HepG2 (cell line): ENCODE measurements around the gene CHST6. TPM values are rescaled to one million over a fixed set of nuclear protein-coding genes. Genes with fewer than 3 reads are reported as not detected.

ENCODE experiments used
- ATF2 ChIP-seq: sonication (generic); formaldehyde crosslinking; IDR thresholded peaks from 2 replicates; pipeline ENCODE4 v1.4.0; 2020; ENCODE audit warnings: missing genetic modification reagents
- E2F5 ChIP-seq: sonication (generic); formaldehyde crosslinking; conservative IDR thresholded peaks from 2 replicates; pipeline ENCODE4 v1.4.0; 2020; ENCODE audit warnings: missing genetic modification reagents
- HBP1 ChIP-seq: IDR thresholded peaks from 2 replicates; pipeline ENCODE4 v1.6.1; 2016; ENCODE audit warnings: low read depth, control low read depth
- HINFP ChIP-seq: sonication (generic); formaldehyde crosslinking; IDR thresholded peaks from 2 replicates; pipeline ENCODE4 v1.4.0; 2020; ENCODE audit warnings: low read depth, mild to moderate bottlenecking, missing genetic modification reagents
- LCORL ChIP-seq, 2 experiments: fragments of 450-650 bp in 1 of 2; sonication (generic) in 1 of 2; formaldehyde crosslinking in 1 of 2; IDR thresholded peaks; 2 replicates each; pipeline versions ENCODE4 v1.5.0 to v1.6.1; 2017 to 2020; ENCODE audit warnings: antibody characterized with exemption in 1 of 2, missing genetic modification reagents in 1 of 2
- MXD3 ChIP-seq: IDR thresholded peaks from 2 replicates; pipeline ENCODE4 v1.6.1; 2016; ENCODE audit warnings: mild to moderate bottlenecking, missing biosample characterization, missing genetic modification reagents
- NCOR1 ChIP-seq: fragments of 200-600 bp; sonication (generic); IDR thresholded peaks from 2 replicates; pipeline ENCODE4 v1.7.0; 2017; ENCODE audit warnings: antibody characterized with exemption, low read length, borderline replicate concordance
- NR2F6 ChIP-seq, 2 experiments: IDR thresholded peaks; 2 replicates each; pipeline ENCODE4 v1.6.1; 2016; ENCODE audit warnings: antibody characterized with exemption in 1 of 2, mild to moderate bottlenecking in 1 of 2
- PAX8 ChIP-seq: sonication (generic); formaldehyde crosslinking; IDR thresholded peaks from 2 replicates; pipeline ENCODE4 v1.8.0; 2022; ENCODE audit warnings: mild to moderate bottlenecking, missing genetic modification reagents, borderline replicate concordance
- PHF21A ChIP-seq: sonication (generic); formaldehyde crosslinking; IDR thresholded peaks from 2 replicates; pipeline ENCODE4 v1.5.0; 2020; ENCODE audit warnings: mild to moderate bottlenecking, missing genetic modification reagents
- RCOR2 ChIP-seq: IDR thresholded peaks from 2 replicates; pipeline ENCODE4 v1.6.1; 2016; ENCODE audit warnings: missing biosample characterization, missing genetic modification reagents
- SAP130 ChIP-seq: IDR thresholded peaks from 2 replicates; pipeline ENCODE4 v1.6.1; 2016; ENCODE audit warnings: low read depth
- SNAI1 ChIP-seq: sonication (generic); formaldehyde crosslinking; IDR thresholded peaks from 2 replicates; pipeline ENCODE4 v1.5.0; 2020; ENCODE audit warnings: mild to moderate bottlenecking, missing genetic modification reagents, borderline replicate concordance
- THAP9 ChIP-seq: sonication (generic); formaldehyde crosslinking; IDR thresholded peaks from 2 replicates; pipeline ENCODE4; 2020; ENCODE audit warnings: missing genetic modification reagents, mild to moderate bottlenecking, borderline replicate concordance
- ZMAT5 ChIP-seq: sonication (generic); formaldehyde crosslinking; IDR thresholded peaks from 2 replicates; pipeline ENCODE4 v1.5.0; 2020; ENCODE audit warnings: mild to moderate bottlenecking, low read depth, missing genetic modification reagents, borderline replicate concordance
- ZNF24 ChIP-seq: fragments of 450-650 bp; IDR thresholded peaks from 2 replicates; pipeline ENCODE4 v1.6.1; 2017; ENCODE audit warnings: antibody characterized with exemption, mild to moderate bottlenecking
- ZNF556 ChIP-seq: sonication (generic); formaldehyde crosslinking; IDR thresholded peaks from 2 replicates; pipeline ENCODE4 v1.4.0; 2020; ENCODE audit warnings: mild to moderate bottlenecking, missing genetic modification reagents, borderline replicate concordance
- polyA plus RNA-seq, 8 experiments: library from polyadenylated mRNA; depleted of rRNA in 3 of 8; stranded (reverse) in 7 of 8; unstranded in 1 of 8; fragments of >200 nt; fragmentation: Illumina TruSeq in 4 of 8; extraction: Trizol in 4 of 8; gene quantifications; 2 replicates each; pipeline versions ENCODE4 v1.2.1 to v1.2.3, GENCODE V29; 2011 to 2016; ENCODE audit warnings: low read depth in 4 of 8, missing spikeins in 1 of 8, mixed read lengths in 1 of 8; ENCODE audit not compliant: insufficient read depth in 1 of 8
- total RNA-seq, 5 experiments: library from RNA; depleted of rRNA; stranded (reverse); fragments of >200 nt; fragmentation: Illumina TruSeq; extraction: Trizol; gene quantifications; 2 replicates each; pipeline ENCODE4 v1.2.3, GENCODE V29; 2016; ENCODE audit warnings: low read depth in 1 of 5

CHST6 gene
- total and polyA plus RNA-seq, 2 of the 13 experiments (the other 11 are each of a cell fraction or from before 2014, with no cell fraction given) = 0.18 to 0.91 TPM

GRCh38 chr16:75464122-75464918 lies 30.9 kb downstream of the CHST6 start, which contains the start of gene TMEM170A (continued):
- TF ChIP-seq HINFP (CRISPR knock-in tag) (no peak; the same call in 1 of the 2 replicates), ZMAT5 (CRISPR knock-in tag) (no peak), THAP9 (peak; percentile 80; the same call in 1 of the 2 replicates), SNAI1 (CRISPR knock-in tag) (peak; percentile 56; the same call in 1 of the 2 replicates), ZNF556 (CRISPR knock-in tag) (peak; percentile 62), RCOR2 (CRISPR knock-in tag) (peak; percentile 22; the same call in 1 of the 2 replicates), NR2F6 (IDR thresholded peaks at IDR 0.05) (no peak), NR2F6 (CRISPR knock-in tag; IDR thresholded peaks at IDR 0.05) (peak; percentile 79; the same call in 1 of the 2 replicates), LCORL (IDR thresholded peaks at IDR 0.05) (no peak), LCORL (CRISPR knock-in tag; IDR thresholded peaks at IDR 0.05) (peak; percentile 79), MXD3 (CRISPR knock-in tag) (peak; percentile 93), SAP130 (CRISPR knock-in tag) (peak; percentile 86), HBP1 (CRISPR knock-in tag) (peak; percentile 92), PAX8 (CRISPR knock-in tag) (no peak; the same call in 1 of the 2 replicates), PHF21A (CRISPR knock-in tag) (peak; percentile 93), ATF2 (CRISPR knock-in tag) (peak; percentile 90), E2F5 (CRISPR knock-in tag) (peak; percentile 79), NCOR1 (peak; percentile 25; the same call in 1 of the 2 replicates), ZNF24 (peak; percentile 64; the same call in 1 of the 2 replicates)
